IPS-NIHi11 (cell line): Measurements from ENCODE around the gene OSBPL6.
"Not testable (repeated sequence)": the region's sequence is repeated elsewhere in the genome, so short reads cannot be mapped to it uniquely, and the experiment has no call there.

ENCODE experiments used
- DNase-seq: peaks from one replicate; pipeline ENCODE4 v3.0.0; 2012; ENCODE audit warnings: mixed read lengths, low spot score

The OSBPL6 gene

DNA sequence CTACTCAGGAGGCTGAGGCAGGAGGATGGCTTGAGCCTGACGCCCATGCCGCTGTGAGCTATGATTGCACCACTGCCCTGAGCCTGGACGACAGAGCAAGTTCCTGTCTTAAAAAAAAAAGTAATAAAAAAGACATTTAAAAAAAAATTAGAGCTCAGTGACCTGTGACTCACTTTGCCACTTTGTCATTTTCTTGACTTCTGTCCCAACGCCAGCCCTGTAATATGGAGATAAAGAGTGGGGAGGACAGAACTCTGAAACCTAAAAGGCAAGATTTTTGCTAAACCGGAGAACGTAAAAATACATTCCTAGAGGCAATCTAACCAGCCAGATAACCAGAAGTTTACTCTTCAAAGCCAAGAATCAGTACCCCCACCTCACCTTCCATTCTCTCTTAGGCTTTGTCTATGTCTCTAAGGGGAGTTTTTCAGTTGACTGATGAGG, 207.7 kb downstream of the OSBPL6 start:
- DNase-seq: no peak

DNA sequence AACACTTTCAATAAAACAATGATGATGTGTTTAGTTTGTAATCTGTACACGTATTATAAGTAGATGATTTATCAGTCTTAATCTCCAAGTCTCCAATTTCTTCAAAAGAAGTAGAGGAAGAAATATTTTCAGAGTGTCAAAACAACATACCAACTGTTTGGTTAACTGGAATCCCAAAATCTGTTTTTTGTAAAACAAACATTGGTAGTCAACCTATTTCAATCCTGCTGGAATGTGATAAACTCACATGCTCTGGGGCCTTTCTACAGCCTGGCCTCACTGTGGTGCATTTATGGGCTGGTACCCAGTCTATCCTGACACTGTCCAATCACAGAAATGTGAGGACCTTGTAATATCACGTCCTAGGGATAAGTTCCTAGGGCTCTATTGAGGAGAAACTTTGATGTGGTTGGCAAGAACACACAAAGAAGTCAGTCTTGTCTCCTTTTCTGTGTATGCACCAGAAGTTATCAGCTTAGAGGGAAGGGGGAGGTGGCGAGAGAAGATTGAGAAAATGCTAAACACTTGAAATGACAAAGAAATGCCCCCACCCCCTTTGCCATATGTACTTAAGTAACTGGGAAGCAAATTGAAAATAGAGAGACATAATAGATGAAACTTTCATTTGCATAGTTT, 209.5 kb downstream of the OSBPL6 start:
- DNase-seq: no peak

DNA sequence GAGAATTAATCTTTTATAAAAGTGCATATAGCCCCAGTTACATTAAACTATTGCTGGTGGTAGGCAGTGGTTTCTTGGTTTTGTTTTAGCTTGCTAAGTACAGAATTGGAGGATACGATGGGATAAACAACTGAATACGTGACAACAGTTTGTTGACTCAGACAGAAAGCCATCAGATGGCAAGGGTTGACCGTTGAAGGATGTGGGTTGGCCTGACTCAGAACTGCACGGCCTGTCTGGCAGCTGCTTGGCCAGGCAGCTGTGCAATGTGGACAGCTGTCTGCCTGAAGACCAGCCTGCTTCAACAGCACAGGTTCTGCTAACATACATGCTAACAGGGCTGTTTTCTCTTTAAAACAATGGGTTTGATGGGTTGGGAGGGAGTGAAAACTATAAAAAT, 210.1 kb downstream of the OSBPL6 start:
- no peak for DNase-seq

DNA sequence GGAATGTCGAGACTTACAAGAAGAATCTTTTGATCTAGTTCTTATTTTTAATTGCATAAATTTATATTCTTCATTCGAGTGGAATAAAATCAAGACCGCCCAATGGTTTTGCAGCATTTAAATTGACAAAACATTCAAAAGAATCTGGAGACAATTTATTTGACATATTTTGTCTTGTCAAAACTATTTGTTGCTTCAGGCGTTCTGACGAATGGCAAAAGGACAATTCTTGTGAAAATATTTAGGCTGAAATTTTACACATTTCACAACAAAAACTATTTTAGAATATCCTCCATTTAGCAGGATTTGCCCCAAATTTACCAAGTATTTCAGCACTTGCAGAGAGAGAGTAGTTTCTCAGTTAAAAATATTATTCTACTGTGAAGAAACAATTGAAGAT, 214.9 kb downstream of the OSBPL6 start:
- DNase-seq: no peak

DNA sequence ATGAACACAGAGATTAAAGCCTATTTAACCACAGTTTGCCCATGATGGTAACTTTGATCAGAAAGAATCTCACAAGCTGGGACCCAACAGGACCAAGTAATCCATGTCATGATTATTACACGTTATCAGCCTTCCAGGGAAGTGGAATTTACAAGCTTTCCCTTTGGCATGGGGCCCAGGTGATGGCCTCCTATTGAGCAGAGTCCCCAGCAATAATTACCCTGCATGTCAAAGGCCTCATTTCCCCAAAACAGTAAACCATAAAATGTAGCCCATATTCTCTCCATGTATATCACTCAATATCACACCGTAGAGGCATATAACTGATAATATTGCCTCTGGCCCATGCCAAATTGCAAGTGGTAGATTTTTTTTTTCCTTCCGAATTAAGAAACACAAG, 217.7 kb downstream of the OSBPL6 start:
- no peak for DNase-seq

DNA sequence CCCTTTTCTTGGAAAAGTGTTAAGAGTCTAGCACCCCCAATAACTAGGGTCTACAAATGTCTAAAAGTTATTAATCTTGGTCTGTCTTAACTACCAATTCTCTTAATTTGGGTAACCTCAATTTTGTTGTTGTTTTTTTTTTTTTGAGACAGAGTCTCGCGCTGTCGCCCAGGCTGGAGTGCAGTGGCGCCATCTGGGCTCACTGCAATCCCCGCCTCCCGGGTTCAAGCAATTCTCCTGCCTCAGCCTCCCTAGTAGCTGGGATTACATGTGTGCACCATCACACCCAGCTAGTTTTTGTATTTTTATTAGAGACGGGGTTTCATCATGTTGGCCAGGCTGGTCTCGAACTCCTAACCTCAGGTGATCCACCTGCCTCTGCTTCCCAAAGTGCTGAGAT, 218.1 kb downstream of the OSBPL6 start:
- DNase-seq: not testable (repeated sequence)

DNA sequence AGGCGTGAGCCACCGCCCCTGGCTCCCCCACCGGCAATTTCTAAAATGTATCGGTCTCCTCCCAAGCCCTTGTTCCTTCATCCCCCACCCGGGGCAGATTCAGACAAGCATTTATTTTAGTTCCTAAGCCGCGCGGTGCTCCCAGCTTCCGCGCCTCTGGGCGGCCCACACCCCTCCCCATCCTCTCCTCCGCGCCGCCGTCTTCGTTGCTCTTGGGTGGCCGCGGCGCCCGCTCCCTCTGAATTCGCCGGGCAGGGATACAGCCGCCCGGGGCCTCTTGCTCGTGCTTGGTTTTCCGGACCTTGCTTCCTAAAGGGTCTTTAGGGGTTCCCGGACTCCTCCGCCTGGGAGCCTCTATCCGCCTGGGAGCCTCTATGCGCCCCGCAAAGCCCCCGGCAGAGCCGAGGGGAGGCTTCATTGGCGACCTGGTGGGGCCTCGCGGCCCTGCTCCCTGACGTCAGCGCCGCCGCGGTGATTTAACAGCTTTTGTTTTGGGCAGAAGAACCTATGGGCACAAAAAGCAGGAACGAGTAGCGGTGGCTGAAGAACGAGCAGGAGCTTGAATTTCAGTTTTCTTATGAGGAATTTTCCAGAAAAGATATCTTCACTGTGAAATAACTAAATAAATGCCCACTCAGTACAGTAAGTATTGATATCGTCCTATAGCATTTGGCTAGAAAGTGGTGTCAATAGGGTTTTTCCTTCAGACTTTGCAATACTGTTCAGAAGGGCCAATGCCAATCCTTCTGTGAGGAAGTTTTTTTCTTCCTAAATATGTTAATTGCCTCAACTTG, 219.4 kb downstream of the OSBPL6 start:
- peak; percentile 69 for DNase-seq

DNA sequence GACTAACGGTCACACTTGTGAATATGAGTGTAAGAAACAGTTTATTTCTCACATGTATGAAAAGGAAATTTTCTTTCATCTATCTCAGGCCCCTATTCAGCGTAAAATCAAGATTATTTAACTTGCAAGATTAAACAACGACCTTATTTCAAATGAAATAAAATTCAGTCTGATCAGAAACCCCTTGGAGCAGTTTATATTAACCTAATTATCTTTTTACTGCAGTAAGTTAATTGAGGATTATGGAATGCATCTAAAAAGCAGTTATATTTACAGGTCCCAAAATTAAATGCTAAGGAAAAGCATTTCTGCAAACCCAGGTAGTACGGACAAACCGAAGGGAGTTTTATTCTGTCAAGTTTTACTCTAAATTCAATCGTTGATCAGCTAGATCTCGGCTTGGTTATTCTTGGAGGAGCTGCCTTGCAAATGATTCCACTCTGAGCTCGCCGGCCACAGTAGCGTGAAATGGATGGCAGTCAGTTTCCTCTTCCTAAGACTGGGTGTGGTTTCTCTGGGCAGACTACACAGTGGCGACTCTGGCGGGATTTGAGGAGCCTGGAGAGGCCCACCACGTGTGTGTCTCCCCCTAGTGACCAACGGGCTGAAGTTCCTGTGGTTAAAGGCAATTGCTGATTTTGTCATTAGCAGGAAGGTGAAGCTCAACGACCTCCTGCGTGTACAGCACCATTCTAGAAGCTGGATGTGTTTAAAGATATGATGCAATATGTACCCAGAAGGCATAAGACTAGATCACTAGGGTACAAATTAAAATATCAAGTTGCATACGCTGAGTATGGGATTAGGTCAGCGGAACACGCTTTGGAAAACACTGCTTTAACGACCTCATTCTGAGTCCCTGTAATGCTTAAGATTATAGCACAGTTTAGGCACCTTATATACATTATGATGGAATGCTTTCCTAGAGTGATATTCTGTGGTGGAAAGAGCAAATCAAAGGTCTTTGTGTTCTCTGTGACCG, 220.2 kb downstream of the OSBPL6 start:
- peak; percentile 84 for DNase-seq

DNA sequence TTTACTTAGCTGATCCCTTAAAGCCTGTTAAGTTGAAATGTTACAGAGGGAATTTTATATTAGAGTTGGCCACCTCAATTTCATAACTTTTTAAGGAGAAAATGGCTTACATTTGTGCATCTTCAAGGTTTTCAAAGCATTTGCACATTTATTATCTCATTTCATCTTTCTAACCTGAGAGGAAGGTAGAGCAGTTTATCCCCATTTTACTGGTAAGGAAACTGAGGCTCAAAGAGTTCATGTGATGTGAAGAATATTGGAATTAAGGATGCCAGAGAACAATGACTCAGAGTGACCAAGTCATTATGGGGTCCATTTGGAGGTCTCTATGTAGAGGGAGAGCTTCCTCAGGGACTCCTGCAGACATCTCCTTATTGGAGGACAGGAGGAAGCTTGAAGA, 221.7 kb downstream of the OSBPL6 start:
- no peak for DNase-seq

DNA sequence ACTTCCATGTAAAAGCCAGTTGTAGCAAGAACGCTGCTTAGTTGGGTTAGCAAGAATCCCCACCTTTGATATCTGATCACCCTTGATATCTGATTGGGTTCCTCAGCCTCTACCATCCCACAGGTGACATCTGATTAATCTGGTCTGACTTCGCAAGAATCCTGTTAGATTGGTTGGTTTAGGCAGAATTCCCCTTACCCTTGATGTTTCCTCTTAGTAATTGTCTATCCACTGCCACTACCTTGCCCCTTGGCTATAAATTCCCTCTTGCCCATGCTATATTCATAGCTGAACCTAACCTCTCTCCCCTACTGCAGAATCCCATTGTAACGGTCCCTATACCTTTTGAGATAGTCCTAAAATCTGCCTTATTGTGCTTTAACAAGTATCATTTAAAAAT, 223.6 kb downstream of the OSBPL6 start:
- DNase-seq: no peak

DNA sequence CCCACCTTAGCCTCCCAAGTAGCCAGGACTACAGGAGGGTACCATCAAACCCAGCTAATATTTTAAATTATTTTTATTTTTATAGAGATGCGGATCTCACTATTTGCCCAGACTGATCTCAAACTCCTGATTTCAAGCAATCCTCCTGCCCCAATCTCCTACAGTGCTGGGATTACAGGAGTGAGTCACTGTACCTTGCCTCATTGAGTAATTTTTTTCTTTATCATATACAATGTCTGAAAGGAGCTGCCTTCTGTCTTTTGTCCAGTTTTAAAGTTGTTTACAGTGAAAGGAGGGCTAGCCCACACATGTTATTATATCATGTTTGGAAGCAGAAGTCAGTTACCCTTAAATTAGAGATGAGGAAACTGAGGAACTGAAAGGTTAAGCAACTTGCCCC, 224.1 kb downstream of the OSBPL6 start:
- no peak for DNase-seq

DNA sequence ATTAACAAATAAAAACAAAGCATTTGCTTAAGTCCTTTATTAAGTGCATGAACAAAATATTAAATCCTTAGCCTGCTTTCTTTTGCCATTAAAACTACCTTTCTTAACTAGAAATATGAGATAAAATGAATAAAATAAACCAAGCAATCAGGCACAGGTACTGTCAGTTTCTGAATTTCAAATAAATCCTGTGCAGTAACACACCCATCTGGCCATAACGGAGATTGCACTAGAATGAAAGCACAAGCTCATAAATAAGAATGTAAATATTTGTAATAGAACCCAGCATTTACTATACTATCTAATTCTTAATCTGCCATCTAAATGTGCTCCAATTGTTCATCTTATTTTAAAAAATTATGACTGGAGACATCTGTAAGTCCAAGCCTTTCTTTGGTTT, 224.8 kb downstream of the OSBPL6 start:
- DNase-seq: no peak

DNA sequence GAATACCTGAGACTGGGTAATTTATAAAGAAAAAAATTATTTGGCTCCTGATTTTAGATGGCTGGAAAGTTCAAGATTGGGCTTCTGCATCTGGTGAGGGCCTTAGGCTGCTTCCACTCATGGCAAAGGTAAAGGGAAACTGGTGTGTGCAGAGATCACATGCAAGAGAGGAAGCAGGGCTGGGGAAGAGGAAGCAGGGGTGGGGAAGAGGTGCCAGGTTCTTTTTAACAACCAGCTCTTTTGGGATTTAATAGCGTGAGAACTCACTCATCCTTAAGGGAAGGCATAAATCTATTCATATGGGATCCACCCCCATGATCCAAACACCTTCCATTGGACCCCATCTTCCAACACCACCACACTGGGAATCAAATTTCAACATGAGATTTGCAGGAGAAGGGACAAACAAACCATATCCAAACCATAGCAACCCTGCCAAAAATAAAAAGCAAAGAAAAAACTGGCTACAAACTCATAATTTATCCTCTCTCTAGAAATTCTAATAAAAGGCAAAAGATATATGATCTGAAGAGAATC, 226.2 kb downstream of the OSBPL6 start:
- DNase-seq: no peak

DNA sequence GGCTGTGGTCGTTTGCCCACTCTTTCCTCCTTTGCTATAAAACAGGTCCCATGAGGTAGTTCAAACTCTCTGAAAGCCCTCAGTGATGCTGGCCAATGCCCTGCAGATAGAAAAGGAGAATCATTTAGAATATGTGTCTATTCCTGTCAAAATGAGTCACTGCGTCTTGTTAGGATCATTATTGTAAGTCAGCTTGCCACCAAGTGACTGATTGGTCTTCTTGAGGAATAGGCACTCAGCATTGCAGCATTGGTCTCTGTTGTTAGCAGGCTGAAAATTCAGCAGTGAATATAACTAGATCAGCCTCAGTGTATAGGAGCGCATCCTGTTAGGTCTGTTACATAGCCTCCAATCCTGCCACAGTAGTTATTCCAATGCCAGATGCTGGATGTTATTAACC, 227.8 kb downstream of the OSBPL6 start:
- no peak for DNase-seq

DNA sequence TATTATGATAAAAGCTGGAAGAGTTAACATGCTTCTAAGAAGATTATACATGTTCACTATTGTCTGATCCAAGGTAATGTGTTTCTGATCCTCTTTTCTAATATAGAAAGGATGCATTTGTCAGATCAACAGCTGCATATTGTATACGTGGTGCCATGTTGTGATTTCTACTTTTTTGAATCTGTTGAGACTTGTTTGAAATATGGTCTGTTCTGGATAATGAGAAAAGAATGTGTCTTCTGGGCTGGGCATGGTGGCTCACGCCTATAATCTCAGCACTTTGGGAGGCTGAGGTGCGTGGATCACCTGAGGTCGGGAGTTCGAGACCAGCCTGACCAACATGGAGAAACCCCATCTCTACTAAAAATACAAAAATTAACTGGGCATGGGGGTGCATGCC, 229.4 kb downstream of the OSBPL6 start:
- not testable (repeated sequence) for DNase-seq

DNA sequence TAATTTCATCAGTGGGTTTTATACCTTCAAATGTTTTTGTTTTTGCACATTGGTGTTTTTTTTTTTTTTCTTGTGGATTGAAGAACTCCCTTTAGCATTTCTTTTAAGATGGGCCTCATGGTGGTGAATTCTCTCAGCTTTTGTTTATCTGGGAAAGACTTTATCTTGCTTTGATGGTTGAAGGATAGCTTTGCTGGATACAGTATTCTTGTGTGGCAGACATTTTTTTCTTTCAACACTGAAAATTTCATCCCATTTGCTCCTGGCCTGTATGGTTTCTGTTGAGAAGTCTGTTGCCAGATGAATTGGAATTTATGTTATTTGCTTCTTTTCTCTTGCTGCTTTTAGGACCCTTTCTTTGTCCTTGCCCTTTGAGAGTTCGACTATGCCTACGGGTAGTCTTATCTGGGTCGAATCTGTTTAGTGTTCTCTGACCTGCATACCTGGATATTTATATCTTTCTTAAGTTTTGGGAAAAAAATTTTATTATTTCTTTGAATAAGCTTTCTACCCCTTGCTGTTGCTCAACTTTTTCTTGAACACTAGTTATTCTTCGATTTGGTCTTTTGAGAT, 231.0 kb downstream of the OSBPL6 start:
- DNase-seq: no peak

DNA sequence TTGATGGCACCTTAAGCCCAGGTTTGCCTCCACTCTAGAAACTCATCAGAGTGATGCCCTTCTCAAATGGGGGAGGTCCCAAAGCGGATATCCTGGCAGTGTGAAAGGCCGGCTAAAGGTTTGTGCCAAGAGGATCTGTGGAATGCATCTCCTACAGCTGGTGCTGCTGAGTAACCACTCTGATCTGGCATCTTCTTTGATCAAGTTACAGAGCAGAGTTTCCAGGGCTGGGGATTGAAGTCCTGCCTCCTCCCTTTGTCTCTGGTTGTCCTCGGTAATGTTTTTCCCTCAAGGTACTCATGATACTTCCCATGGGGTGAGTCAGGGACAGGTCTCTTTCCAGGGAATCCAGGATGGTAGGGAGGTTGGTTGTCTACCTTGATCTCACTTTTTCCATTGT, 232.1 kb downstream of the OSBPL6 start:
- DNase-seq: no peak

DNA sequence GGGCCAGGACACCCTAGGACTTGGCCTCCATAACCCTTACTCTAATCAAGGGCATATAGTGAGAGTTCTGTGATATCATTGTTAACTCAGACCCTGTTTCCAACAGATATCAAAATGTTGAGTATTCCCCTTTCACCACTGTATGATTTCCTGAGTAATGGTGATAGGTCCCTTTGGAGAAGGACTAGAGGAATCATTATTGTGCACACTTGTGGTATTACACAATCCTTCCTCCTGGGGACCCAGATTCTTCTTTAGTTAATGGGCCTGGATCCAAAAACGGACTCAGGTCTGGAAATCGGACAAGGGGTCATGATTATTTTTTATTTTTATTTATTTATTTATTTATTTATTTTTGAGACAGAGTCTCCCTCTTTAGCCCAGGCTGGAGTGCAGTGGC, 233.1 kb downstream of the OSBPL6 start:
- no peak for DNase-seq

DNA sequence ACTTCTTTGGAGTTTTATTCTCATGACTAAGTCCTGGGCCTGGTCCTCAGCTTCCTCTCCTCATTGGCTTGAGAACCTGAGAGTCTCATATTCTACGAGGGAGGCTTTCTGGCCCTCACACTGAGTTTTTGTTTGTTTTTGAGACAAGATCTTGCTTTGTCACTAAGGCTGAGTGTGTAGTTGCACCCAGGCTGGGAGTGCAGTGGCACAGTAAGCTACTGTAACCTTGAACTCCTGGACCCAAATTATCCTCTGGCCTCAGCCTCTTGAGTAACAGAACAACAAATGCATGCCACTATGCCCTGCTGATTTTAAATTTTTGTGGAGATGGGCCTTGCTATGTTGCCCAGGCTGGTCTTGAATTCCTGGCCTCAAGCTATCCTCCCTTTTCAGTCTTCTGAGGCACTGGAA, 234.1 kb downstream of the OSBPL6 start:
- no peak for DNase-seq

DNA sequence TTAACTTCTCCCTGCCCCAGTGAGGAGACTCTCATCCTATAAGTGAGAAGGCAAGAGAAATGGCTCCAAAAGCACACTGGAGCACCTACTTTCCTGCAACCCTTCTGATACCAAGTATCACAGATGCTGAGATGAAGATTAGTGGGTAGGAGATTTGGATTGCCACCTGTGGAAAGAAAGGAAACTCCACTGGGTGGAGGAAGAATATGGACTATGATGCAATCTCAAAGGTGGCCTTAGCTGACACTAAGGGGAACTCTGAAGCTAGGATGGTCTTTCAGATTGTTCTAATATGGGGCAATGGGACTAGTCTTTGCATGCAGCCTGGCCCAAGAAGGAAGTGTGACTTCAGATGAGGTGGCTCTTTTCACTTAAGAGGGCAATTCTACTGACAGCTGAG, 235.0 kb downstream of the OSBPL6 start:
- no peak for DNase-seq

DNA sequence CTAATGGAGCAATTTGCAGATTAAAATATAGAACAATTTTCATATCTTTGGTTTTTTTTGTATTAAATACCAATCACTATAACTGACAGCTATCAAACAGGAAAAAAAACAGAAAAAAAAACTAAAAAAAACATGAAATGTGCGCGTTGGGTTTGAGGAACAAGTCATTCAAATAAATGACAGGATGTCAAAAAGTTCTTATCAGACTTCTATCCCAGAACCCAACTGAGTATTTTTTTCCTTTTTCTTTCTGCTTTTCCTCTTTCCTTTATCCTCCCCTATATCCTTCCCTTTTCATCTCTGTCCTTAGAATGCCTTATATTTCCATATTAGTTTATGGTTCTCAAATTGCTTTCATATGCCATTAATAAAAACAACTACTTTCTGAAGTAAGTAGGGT, 242.3 kb downstream of the OSBPL6 start:
- DNase-seq: no peak

DNA sequence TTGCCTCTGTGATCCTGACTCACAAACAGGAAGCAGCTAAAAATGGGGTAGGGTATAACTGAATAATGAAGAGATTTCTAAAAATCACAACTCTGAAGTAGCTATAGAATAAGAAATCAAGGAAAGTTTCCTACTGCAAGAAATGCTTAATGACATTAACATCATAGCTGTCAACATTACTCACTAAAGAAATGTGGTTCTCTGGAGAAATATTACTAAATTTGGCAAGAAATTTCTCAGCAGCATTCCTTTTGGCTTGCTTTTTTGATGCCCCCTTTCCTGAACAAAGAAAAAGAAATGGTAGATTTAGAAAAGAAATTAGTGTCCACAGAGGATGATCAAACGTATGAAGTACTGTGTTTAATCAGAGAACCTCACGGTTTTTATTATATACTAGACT, 247.1 kb downstream of the OSBPL6 start:
- DNase-seq: no peak
